ENCODE results near the gene OR8D2. TPM values are rescaled to one million over a fixed set of nuclear protein-coding genes. Genes with fewer than 3 reads are reported as not detected.
"Not testable (repeated sequence)": the region's sequence is repeated elsewhere in the genome, so short reads cannot be mapped to it uniquely, and the experiment has no call there.

OR8D2 gene
- total RNA-seq, 1 donor from 2014 or later = not detected

DNA sequence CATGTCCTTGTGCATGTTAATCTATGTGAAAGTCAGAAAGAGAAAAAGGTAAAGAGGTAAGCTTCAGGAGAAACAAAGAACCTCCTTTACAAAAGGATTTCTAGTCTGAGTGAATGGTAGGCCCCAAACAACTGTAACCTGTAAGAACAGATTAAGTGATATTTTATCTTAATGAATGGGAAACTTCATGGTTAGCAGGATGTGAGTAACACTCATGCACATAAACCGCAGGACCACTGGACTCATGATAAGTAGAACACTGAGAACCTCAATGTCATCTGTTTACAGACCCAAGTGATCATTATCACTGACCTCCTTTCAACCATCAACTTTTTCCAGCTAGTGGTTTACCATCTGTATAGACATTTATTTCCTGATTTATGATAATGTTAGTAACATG lies 43.9 kb downstream of the OR8D2 start:
- Mint-ChIP-seq H3K4me3 (ENCODE audit: low read depth) (no peak overlapping the region), H3K27me3 (ENCODE audit: low read depth) (peaks cover 30% of the 10 kb centered on the region), H3K4me1 (ENCODE audit: low read depth) (peaks cover 16% of the 10 kb centered on the region), H3K27ac (peak overlapping the region; percentile 82), H3K36me3 (ENCODE audit: low read depth) (no peaks in the 10 kb centered on the region), H3K9me3 (no peaks in the 10 kb centered on the region)
- DNase-seq (ENCODE audit: low spot score) = no peak
- intact Hi-C loops (cut with micrococcal nuclease) = loop anchor here (1.0 to 5.0 kb wide), 3 partner anchors 79 to 205 kb away; partner anchors contain the start of gene VWA5A

DNA sequence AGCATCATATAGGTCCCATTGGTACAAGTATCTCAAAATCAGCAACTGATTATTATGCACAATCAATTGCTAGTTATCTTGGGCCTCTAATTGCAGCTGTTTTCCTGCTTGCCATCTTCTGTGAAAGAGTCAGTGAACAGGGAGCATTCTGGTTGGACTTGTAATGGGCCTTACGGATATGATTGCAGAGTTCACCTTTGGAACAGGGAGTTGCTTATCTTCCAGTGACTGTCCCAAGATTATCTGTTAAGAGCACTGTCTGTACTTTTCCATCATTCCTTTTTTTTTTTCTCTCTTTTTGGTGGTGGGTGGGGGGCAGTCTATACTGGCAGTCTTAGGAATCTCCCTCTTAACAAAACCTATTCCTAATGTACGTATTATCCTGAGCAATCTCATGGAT lies 46.0 kb downstream of the OR8D2 start:
- H3K27ac Mint-ChIP-seq = no peak overlapping the region
- H3K9me3 Mint-ChIP-seq = no peaks in the 10 kb centered on the region
- no peaks in the 10 kb centered on the region for H3K36me3 Mint-ChIP-seq (ENCODE audit: low read depth)
- no peak for DNase-seq (ENCODE audit: low spot score)
- intact Hi-C loops (cut with micrococcal nuclease) = no loop called here
- peaks cover 16% of the 10 kb centered on the region for H3K4me1 Mint-ChIP-seq (ENCODE audit: low read depth)
- no peak overlapping the region for H3K4me3 Mint-ChIP-seq (ENCODE audit: low read depth)
- H3K27me3 Mint-ChIP-seq (ENCODE audit: low read depth) = peaks cover 22% of the 10 kb centered on the region

DNA sequence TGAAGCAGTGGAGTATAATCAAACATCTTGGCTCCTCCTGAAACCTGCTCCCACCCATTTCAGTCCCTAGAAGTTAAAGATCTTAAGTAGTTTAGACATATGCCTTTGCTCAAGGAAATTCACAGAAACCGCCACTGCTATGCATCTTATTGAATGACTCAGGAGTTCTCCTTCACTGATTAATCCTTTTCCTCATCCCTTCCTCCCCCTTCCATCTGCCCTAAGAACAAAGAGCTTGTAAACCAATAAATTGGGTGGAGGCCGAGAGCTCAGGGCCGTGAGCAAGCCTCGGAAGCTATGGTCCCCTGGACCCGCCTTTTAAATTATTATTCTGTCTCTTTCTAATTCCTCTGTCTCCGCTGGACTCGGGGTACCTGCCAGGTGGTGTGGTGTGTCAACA lies 49.1 kb downstream of the OR8D2 start:
- H3K36me3 Mint-ChIP-seq (ENCODE audit: low read depth); DNase-seq (ENCODE audit: low spot score); H3K4me1 Mint-ChIP-seq (ENCODE audit: low read depth); H3K9me3 Mint-ChIP-seq; H3K4me3 Mint-ChIP-seq (ENCODE audit: low read depth); H3K27ac Mint-ChIP-seq; intact Hi-C loops (cut with micrococcal nuclease): not testable (repeated sequence)
- H3K27me3 Mint-ChIP-seq (ENCODE audit: low read depth) = peaks cover 21% of the 10 kb centered on the region

Other genes with a start within 250 kb of the OR8D2 start
- 4.6 TPM in 2 replicates for gene VWA5A, start 204.7 kb downstream of the OR8D2 start, total RNA-seq
- not detected in 2 replicates for gene OR10D3, start 136.9 kb downstream of the OR8D2 start, total RNA-seq
- not detected in 2 replicates for gene OR8G1, start 79.1 kb downstream of the OR8D2 start, total RNA-seq
- gene OR8G5, start 63.8 kb downstream of the OR8D2 start, total RNA-seq = not detected in 2 replicates
- gene OR8D1, start 6.2 kb downstream of the OR8D2 start, total RNA-seq = not detected in 2 replicates
- not detected in 2 replicates for gene OR8B2, start 64.3 kb upstream of the OR8D2 start, total RNA-seq
- not detected in 2 replicates for gene OR8B3, start 78.8 kb upstream of the OR8D2 start, total RNA-seq
- not detected in 2 replicates for gene OR8B4, start 104.7 kb upstream of the OR8D2 start, total RNA-seq
- gene OR8B8, start 125.5 kb upstream of the OR8D2 start, total RNA-seq = not detected in 2 replicates
- gene OR8B12, start 223.5 kb upstream of the OR8D2 start, total RNA-seq = not detected in 2 replicates
- gene OR8A1, start 249.8 kb upstream of the OR8D2 start, total RNA-seq = not detected in 2 replicates

Measured in activated T-helper 2 cell treated with anti-CD3 and anti-CD28 coated beads, Interferon-gamma antibody, Interleukin-2, Interleukin-4, amounts not matched to agents 10 μg/mL and 5 μg/mL and 100 μg/mL, durations not matched to agents 14 hours and 24 hours and 36 hours (primary cell).